GM19351 (cell line): ENCODE measurements around the gene AREG.

Experiments used
- ATAC-seq: cut with Tn5 transposase; IDR thresholded peaks from one replicate; pipeline ENCODE4 v1.9.1; 2021; ENCODE audit warnings: mild to moderate bottlenecking, moderate library complexity; ENCODE audit not compliant: unreplicated experiment

Gene AREG

DNA sequence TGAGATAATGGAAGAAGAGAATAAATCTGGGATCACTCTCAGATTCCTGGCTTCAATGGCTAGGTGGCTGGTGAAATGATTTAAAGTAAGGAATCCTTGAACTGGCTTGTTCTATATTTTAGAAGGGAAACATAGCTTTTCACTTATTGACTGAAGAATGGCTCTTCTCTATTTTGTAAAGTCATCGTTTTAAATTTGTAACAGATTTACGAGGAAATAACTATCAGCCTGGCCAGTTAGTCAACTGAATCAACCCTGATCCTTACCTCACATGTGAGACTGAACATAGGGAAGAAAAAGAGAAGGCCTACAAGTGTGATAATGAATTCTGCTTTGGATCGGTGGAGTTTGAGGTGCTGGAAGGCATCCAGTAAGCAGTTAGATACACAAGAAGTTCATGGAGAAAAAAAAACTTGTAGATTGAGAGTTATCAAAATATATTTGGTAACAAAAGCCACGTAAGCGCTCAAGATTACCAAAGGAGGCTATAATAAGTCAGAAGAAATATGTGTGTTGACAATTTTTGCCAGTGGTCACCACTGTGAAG is 12.0 kb downstream of the AREG start:
- ATAC-seq, result no peak

DNA sequence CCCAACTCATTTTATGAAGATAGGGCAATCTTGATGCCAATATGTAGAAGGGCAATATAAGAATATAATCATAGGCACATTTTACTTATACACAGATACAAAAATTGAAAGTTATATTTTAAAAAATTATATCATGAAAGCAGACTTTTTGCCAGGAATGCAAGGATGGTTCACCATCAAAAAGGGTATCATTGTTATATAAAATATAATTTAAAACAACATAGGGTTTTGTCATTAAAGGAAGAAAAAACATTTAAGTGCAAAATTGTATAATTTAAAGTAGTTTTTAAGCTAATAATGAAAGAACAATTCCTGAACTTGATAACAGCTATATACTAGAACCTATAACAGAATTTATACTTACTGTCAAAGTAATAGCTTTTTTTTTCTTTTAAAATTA is 15.9 kb downstream of the AREG start:
- ATAC-seq, result no peak

- no peak for ATAC-seq
These were observed 18.2 kb downstream of the AREG start for GRCh38 chr4:74463123-74463522.

- ATAC-seq, result no peak
These were observed 19.4 kb downstream of the AREG start for GRCh38 chr4:74464291-74464690.

DNA sequence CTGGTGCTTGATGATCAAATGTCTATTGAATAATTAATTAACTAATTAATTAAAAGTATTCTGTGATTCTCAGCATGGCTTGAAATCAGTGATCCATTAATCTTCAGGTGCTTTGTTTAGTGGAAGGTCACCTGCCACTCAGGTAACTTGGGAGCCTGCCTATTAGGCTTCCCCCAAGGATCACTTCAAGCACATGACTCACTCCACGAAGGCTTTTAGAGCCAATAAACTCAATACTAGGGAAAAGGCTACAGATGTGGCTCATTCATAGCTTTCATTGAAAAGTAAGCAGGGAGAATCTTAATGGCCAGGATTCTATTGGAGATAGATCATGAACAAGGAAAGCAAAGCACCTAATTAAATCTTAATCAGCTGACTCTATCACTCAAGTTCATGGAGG is 21.3 kb downstream of the AREG start:
- no peak for ATAC-seq

DNA sequence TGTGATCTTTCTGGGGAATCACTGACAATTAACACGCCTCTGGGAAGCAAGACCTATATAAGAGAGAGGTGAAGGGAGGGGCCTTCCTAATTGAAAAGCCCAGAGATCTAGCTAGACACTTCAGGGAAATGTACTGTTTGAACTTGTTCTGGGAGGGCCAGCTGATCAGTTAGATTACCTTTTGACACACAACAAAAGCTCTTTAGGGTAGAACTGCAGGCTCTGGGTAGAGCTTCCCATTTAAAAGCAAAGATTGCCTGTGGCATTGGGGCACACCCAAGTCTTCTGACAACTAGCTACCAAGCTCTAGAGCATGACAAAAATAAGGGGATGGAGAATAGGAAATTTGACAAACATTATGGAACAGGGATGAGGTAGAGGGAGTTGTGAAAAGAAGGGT is 26.3 kb downstream of the AREG start:
- no peak for ATAC-seq

DNA sequence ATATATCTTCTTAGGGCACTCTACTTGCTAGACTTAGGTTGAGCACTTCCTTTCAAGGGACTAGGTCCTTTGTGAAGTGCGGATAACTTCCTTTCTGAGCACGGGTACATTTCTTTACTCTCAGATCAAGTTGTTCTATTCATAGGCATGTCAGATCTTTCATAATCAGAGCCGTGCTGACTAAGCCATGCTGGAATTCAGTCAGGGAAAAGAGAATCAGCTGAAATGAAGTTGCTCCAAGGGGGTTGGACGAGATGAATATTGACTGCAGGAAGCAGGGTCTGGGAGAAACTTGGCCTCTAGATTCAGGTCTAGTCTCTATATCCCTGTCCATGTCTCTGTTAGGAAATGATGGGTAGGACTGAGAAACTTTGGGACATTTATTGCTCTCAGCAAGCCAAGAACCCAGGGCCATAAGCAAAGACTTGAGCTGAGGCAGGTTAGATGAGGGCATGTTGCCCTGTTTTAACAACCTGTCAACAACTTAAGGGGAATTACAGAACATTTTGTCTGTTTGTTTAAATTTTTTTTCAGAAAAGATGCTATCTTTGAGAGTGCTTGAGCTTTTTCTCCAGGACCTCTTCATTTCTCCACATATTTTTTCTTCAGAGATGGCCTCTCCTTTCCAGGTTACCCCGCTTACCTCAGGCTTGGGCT is 28.3 kb downstream of the AREG start:
- ATAC-seq, result no peak

GRCh38 chr4:74474345-74475090 is 29.6 kb downstream of the AREG start:
- no peak for ATAC-seq

DNA sequence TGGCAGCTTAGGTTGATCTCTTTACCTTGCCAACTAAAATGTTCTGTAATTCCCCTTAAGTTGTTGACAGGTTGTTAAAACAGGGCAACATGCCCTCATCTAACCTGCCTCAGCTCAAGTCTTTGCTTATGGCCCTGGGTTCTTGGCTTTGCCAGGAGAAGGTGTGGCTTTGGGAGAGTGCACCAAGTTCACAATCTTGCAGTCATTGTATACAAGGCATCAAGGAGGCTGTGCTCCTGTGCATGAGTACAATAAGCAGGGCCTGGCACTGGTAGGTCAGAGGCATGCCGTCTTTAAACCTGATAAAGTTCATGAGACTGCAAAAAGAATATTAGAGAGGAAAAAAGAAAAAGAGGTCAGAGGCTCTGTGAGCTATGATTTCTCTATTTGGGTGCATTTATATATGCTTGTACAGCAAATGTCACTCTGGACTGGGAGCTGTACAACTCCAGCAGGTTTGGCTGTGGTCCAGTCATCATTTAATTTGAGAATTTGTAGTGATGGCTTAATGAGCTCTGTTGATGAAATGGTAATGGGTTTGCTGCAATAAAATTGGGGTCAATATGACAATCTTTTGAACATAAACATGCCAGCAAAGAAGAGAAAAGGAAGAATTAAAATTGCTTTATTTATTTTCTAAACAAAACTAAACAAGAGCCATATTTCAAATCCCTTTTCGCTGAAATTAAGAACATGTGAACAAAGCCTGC is 30.3 kb downstream of the AREG start:
- no peak for ATAC-seq

DNA sequence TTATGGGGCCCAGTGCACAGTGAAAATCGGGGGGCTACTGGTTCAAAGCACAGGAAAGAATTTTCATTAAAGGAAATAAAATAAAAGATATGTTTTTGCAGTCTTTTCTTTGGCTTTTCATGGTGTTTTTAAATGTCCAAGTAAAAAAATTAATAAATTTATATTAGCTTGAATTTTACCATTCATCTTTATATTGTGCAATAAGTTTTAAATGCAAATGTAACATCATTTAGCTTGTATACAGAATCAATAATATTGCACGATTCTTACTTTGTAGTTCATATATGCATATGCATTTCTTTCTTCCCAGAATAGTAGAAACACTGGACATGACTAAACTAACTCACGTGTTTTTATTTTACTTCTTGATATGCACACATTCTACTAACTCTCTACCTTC is 31.0 kb downstream of the AREG start:
- ATAC-seq, result no peak

GRCh38 chr4:74479009-74479408 is 34.1 kb downstream of the AREG start:
- no peak for ATAC-seq

DNA sequence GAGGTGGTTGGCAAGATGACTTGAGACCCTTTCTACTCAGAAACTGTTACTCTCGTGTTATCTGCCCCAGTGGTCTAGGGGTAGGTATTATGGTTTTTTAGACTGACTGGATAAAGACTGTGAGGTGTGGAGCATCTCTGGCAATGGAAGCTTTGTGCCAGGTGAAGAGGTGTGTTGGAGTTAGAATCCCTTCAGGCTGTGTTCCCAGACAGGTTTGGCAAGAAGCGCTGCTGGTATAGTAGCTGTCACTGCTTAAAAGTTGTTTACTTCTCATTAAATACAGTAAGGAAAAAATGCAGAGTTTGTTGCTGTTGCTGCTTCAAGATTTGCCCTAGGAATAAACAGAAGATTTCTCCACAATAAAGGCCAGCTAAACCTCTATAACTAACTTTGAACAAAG is 35.3 kb downstream of the AREG start:
- ATAC-seq, result no peak

- no peak for ATAC-seq
These were observed 37.1 kb downstream of the AREG start for GRCh38 chr4:74481891-74482609.

DNA sequence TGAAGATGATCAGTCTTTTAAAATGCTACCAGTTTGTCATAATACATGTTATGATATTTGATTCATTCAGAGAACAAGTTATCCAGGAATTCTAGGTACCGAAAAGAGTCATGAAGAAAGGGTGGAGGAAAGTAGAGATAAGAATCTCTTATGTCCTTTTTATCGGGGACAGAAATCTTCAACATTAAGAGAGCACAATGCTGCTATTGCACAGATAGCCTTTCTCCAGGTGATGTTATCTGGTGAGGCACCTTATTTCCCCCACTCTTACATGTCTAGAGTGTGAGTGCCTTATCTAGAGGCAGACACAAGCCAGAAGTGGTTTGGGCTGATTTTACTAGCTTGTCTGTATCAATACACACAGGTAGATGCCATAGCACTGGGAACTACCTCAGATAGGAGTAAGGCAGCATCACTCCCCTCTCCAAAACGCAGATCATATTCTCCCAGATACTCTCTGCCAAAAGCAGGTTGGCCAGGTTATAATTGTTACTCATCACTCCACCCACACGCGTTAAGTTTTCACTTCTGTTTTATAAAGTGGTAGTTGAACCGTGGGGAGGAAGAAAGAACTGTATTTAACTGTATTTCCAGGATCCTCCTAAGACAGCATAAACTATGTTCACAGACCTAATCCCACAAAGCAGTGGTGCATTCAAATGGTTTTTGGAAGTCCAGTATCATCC is 38.4 kb downstream of the AREG start:
- no peak for ATAC-seq

DNA sequence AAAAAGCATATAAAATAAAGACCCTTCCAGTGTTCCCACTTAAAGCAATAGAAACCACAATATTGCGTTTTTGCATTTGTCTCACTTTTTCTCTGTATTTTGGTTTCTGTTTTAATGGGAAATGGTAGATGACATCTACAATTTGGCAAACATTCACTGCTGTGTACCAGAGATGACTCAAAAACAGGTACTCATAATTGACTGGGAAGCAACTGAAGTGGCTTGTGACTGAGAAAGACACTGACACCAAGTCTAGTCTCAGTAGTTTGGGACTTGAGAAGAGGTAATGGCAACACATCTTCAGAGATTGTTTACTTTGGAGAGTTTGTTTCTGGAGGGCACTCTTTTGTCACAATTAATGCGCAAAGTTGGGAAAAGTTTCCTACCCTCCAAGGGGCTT is 42.0 kb downstream of the AREG start:
- ATAC-seq, result no peak

GRCh38 chr4:74487771-74488170 is 42.8 kb downstream of the AREG start:
- ATAC-seq, result no peak

DNA sequence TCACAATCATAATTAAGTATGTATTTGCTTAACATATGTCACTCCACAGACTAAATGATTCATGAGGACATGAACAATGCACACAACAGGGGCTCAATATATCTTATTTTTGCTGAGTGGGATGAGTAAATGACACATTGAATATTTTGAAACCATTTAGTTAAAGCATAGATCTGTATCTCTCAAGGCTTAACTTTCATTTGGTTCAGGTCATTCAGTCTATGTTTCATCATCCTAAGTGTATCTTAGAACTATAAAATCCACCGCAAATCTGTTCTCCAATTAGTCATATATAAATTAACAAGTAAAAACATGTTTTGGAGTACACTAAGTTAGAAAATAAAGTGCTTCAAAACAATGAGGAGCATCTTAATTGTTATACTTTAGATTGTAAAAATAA is 45.8 kb downstream of the AREG start:
- no peak for ATAC-seq

- no peak for ATAC-seq
These were observed 55.2 kb downstream of the AREG start for GRCh38 chr4:74499986-74500781.

DNA sequence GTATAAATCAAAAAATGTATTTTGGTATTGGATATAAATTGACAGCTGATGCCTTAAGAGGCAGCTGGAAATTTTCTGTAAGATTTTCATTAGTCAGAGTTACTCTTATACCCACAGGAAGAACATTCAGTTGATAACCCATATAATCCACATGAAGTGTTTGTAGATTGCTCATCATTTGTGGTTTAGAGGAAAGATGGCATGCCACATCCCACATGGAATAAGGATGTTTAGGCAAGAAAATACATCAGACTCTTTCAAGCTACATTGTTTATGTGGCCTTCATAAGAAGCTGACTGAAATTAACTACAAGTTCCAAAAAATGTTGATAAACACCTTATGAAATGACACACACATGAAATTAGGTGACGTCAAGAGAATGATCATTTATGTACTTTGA is 56.6 kb downstream of the AREG start:
- ATAC-seq, result no peak

DNA sequence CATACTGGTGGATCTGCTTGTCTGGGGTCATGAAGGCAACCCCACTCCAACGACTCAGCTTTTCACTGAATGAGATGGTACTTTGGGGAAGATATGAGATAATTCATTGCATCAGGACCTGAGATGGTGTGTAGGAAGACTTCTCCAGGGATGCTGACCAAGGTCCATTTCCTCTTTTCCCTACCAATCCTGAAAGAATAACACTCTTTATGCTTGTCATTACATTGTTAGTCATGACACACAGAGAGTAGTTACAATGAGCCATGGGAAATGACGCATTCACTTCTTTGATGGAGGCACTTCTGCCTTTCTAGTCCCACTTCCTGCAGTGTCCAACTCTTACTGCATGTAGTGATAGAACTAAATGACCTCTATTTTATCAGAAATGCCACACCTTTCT is 58.6 kb downstream of the AREG start:
- ATAC-seq, result no peak
